Caco-2 (cell line): Measurements from ENCODE around the gene BOD1. TPM values are rescaled to one million over a fixed set of nuclear protein-coding genes. Genes with fewer than 3 reads are reported as not detected.

Experiments
- BruUV-seq: library from RNA; stranded (reverse); fragments of 400-500 nt; replicated peaks from 2 replicates; lab custom pipeline; 2021; lab: Mats Ljungman, UMichigan
- CTCF ChIA-PET: fragments of 300-600 bp; sonication (Branson Sonifier 250); formaldehyde crosslinking; loops from one replicate; lab custom pipeline; 2022; ENCODE audit warnings: antibody characterized with exemption; lab: Charles Lee
- POLR2A ChIA-PET: fragments of 300-600 bp; sonication (Branson Sonifier 250); formaldehyde crosslinking; loops from one replicate; lab custom pipeline; 2022; ENCODE audit warnings: antibody characterized with exemption; lab: Charles Lee
- DNase-seq, 2 experiments: peaks; one replicate each; pipeline versions ENCODE4 v3.0.0 to v3.0.0-alpha.2; 2020 to 2022
- H3K27me3 ChIP-seq: replicated peaks from 2 replicates; pipeline ENCODE4 v1.6.0; 2011; ENCODE audit warnings: low read length; ENCODE audit not compliant: control insufficient read depth, insufficient read depth
- H3K36me3 ChIP-seq: 2 replicates; pipeline ENCODE4 v1.5.1; 2011; ENCODE audit warnings: low read length; ENCODE audit not compliant: control insufficient read depth, insufficient read depth
- H3K4me1 ChIP-seq: fragments of 250-450 bp; sonication (Bioruptor Pico); 2 replicates; pipeline ENCODE4 v1.5.1; 2020; ENCODE audit warnings: mild to moderate bottlenecking
- H3K4me3 ChIP-seq: 2 replicates; pipeline ENCODE4 v1.5.1; 2011; ENCODE audit warnings: low read depth, mild to moderate bottlenecking, control low read depth, low read length
- H3K9me3 ChIP-seq: fragments of 250-450 bp; sonication (Bioruptor Pico); 2 replicates; pipeline ENCODE4 v1.5.1; 2020; ENCODE audit warnings: mild to moderate bottlenecking, moderate library complexity
- H3K27ac Mint-ChIP-seq: one replicate; pipeline ENCODE4 v1.8.0; 2022; ENCODE audit warnings: mixed read lengths; ENCODE audit not compliant: unreplicated experiment
- H3K27me3 Mint-ChIP-seq: one replicate; pipeline ENCODE4 v1.8.0; 2022; ENCODE audit warnings: mixed read lengths; ENCODE audit not compliant: insufficient read depth, unreplicated experiment
- H3K36me3 Mint-ChIP-seq: one replicate; pipeline ENCODE4 v1.8.0; 2022; ENCODE audit warnings: mild to moderate bottlenecking, mixed read lengths; ENCODE audit not compliant: insufficient read depth, unreplicated experiment
- H3K4me1 Mint-ChIP-seq: one replicate; pipeline ENCODE4 v1.8.0; 2022; ENCODE audit warnings: low read depth, mixed read lengths; ENCODE audit not compliant: unreplicated experiment
- H3K4me3 Mint-ChIP-seq: one replicate; pipeline ENCODE4 v1.8.0; 2022; ENCODE audit warnings: mild to moderate bottlenecking, moderate library complexity, mixed read lengths; ENCODE audit not compliant: unreplicated experiment
- H3K9me3 Mint-ChIP-seq: one replicate; pipeline ENCODE4 v1.8.0; 2022; ENCODE audit warnings: mixed read lengths; ENCODE audit not compliant: unreplicated experiment
- intact Hi-C: fragments of 100-400 bp; cut with micrococcal nuclease; formaldehyde crosslinking; loops from one replicate; pipeline ENCODE4 v1.10.0; 2022; ENCODE audit not compliant: unreplicated experiment
- total RNA-seq: library from RNA; stranded (reverse); gene quantifications from 2 replicates; pipeline ENCODE4 v1.2.3, GENCODE V29; 2022
- TF ChIP-seq, protein P1 (sequence below), 2 experiments: fragments of 200-600 bp in 1 of 2; IDR thresholded peaks; 1 replicate in 1 of 2; 2 replicates in 1 of 2; pipeline versions ENCODE4 v1.5.1 to v1.8.0; 2011 to 2022; ENCODE audit warnings: antibody characterized with exemption in 1 of 2, control low read depth in 1 of 2, inconsistent platforms in 1 of 2, low read depth in 1 of 2, low read length in 1 of 2, mild to moderate bottlenecking in 1 of 2, moderate library complexity in 1 of 2; ENCODE audit not compliant: insufficient read depth in 1 of 2, severe bottlenecking in 1 of 2, unreplicated experiment in 1 of 2

The BOD1 gene
- total RNA-seq, 1 experiment from 2014 or later: 120 TPM

GRCh38 chr5:173627860-173628392, 11.5 kb upstream of the BOD1 start:
- ChIA-PET POLR2A (no interaction called here), CTCF (interaction anchor here (1.2 kb wide), 1 partner anchor 26 kb away, joined by 3 read pairs; no protein-coding TSS in a partner anchor)
- H3K4me1 Mint-ChIP-seq: no peaks in the 10 kb centered on the region
- H3K27me3 ChIP-seq: no peaks in the 10 kb centered on the region
- intact Hi-C loops: no loop called here
- H3K9me3 ChIP-seq: no peaks in the 10 kb centered on the region
- no peaks in the 10 kb centered on the region for H3K9me3 Mint-ChIP-seq
- no peak overlapping the region for H3K4me3 Mint-ChIP-seq
- BruUV-seq: no TSS peak
- no peaks in the 10 kb centered on the region for H3K36me3 ChIP-seq
- H3K27me3 Mint-ChIP-seq: no peaks in the 10 kb centered on the region
- no peak overlapping the region for H3K27ac Mint-ChIP-seq
- no peak for DNase-seq
- H3K4me1 ChIP-seq: peaks cover 7% of the 10 kb centered on the region
- no peaks in the 10 kb centered on the region for H3K36me3 Mint-ChIP-seq
- TF ChIP-seq, protein P1, sequence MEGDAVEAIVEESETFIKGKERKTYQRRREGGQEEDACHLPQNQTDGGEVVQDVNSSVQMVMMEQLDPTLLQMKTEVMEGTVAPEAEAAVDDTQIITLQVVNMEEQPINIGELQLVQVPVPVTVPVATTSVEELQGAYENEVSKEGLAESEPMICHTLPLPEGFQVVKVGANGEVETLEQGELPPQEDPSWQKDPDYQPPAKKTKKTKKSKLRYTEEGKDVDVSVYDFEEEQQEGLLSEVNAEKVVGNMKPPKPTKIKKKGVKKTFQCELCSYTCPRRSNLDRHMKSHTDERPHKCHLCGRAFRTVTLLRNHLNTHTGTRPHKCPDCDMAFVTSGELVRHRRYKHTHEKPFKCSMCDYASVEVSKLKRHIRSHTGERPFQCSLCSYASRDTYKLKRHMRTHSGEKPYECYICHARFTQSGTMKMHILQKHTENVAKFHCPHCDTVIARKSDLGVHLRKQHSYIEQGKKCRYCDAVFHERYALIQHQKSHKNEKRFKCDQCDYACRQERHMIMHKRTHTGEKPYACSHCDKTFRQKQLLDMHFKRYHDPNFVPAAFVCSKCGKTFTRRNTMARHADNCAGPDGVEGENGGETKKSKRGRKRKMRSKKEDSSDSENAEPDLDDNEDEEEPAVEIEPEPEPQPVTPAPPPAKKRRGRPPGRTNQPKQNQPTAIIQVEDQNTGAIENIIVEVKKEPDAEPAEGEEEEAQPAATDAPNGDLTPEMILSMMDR (IDR thresholded peaks at IDR 0.05; ENCODE audit: insufficient read depth in 1 of 2, low read depth in 1 of 2, low read length in 1 of 2, severe bottlenecking in 1 of 2, unreplicated experiment in 1 of 2): no peak
- no peak overlapping the region for H3K4me3 ChIP-seq

GRCh38 chr5:173627271-173627670, 10.8 kb upstream of the BOD1 start:
- Mint-ChIP-seq H3K27me3 (no peaks in the 10 kb centered on the region), H3K27ac (no peak overlapping the region), H3K4me3 (no peak overlapping the region), H3K36me3 (no peaks in the 10 kb centered on the region), H3K9me3 (no peaks in the 10 kb centered on the region), H3K4me1 (no peaks in the 10 kb centered on the region)
- POLR2A ChIA-PET: no interaction called here
- CTCF ChIA-PET: interaction anchor here (0.5 to 1.2 kb wide), 2 partner anchors 27 to 258 kb away, joined by 3 read pairs; no protein-coding TSS in a partner anchor
- no TSS peak for BruUV-seq
- Histone ChIP-seq H3K4me1 (peaks cover 7% of the 10 kb centered on the region), H3K27me3 (no peaks in the 10 kb centered on the region), H3K4me3 (no peak overlapping the region), H3K36me3 (no peaks in the 10 kb centered on the region), H3K9me3 (no peaks in the 10 kb centered on the region)
- intact Hi-C loops: no loop called here
- TF ChIP-seq, protein P1 (IDR thresholded peaks at IDR 0.05; ENCODE audit: insufficient read depth in 1 of 2, low read depth in 1 of 2, low read length in 1 of 2, severe bottlenecking in 1 of 2, unreplicated experiment in 1 of 2): no peak
- DNase-seq: no peak

DNA sequence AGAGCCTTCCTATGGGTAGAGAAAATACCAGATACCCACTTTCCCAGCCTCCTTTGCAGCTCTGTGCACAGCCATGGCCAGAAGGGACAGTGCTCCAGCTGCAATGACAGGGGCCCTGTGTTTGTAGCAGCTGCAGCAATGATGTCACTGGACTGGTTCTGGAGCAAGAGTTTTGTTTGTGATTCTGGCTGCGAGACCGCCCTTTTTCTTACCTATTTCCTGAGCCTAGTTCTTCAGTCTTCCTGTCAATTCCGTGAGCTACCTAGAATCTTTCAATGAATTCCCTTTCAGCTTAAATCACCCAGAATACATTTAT, 10.0 kb upstream of the BOD1 start:
- Histone ChIP-seq H3K9me3 (no peaks in the 10 kb centered on the region), H3K27me3 (no peaks in the 10 kb centered on the region), H3K36me3 (no peaks in the 10 kb centered on the region), H3K4me3 (no peak overlapping the region), H3K4me1 (peaks cover 7% of the 10 kb centered on the region)
- Mint-ChIP-seq H3K27ac (no peak overlapping the region), H3K27me3 (no peaks in the 10 kb centered on the region), H3K36me3 (no peaks in the 10 kb centered on the region), H3K9me3 (no peaks in the 10 kb centered on the region), H3K4me1 (no peaks in the 10 kb centered on the region), H3K4me3 (no peak overlapping the region)
- no TSS peak for BruUV-seq
- TF ChIP-seq, protein P1 (IDR thresholded peaks at IDR 0.05; ENCODE audit: insufficient read depth in 1 of 2, low read depth in 1 of 2, low read length in 1 of 2, severe bottlenecking in 1 of 2, unreplicated experiment in 1 of 2): no peak
- intact Hi-C loops: no loop called here
- ChIA-PET CTCF (interaction anchor here (0.5 to 1.2 kb wide), 2 partner anchors 28 to 140 kb away, joined by 3 read pairs; no protein-coding TSS in a partner anchor), POLR2A (no interaction called here)
- no peak for DNase-seq
